GM11168 (cell line): Measurements from ENCODE around the gene MT1G.

Source experiments
- in situ Hi-C: fragments of 300-500 bp; cut with MboI; formaldehyde crosslinking; loops from one replicate; pipeline ENCODE4 v1.12.0; 2022; ENCODE audit warnings: low sequenced_read_pairs; ENCODE audit not compliant: unreplicated experiment

The MT1G gene

DNA sequence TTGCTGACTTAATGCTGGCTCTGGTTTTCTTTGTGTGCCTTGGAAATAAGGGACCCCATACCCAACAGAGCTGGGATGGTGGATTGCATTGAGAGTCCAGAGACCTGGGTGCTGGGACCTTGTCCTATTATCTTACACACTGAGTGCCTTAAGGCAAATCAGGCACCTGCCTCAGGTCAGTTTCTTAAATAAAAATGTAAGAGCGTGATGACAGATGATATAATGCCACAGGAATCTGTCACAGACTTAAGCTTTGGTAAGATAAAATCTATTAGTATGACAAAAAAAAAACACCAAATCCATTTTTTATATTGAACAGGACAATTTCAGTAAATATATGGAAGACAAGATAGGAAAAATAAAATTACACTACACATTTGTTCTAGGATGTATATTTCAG lies 27.8 kb downstream of the MT1G start:
- in situ Hi-C loops, result no loop called here

DNA sequence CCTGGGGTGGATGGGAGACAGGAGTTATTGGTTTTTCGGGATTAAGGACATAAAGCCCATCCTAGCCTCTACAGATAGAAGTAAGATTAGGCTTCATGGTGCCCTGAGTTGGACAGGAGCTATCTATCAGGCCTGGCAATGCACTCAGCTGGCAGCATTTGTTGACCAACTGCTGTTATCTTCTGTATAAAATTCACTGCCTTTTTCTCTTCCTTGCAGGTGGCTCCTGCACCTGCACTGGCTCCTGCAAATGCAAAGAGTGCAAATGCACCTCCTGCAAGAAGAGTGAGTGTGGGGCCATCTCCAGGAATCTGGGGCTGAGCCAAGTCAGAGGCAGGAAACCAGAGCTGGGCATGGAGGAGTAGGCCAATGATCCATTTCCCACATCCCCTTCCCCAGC lies 28.8 kb downstream of the MT1G start:
- in situ Hi-C loops, result no loop called here

GRCh38 chr16:56637814-56638750 lies 29.8 kb downstream of the MT1G start, which contains the start of gene MT1A:
TSS of gene MT1A (plus strand) at chr16:56638666. CDS start at chr16:56638739, 73 bp downstream.
- in situ Hi-C loops, result no loop called here

- in situ Hi-C loops, result no loop called here
These were observed 31.1 kb downstream of the MT1G start for GRCh38 chr16:56636616-56637413.

GRCh38 chr16:56635441-56635967 lies 32.4 kb downstream of the MT1G start:
- in situ Hi-C loops, result no loop called here

GRCh38 chr16:56634715-56635440 lies 33.0 kb downstream of the MT1G start:
- in situ Hi-C loops, result no loop called here

DNA sequence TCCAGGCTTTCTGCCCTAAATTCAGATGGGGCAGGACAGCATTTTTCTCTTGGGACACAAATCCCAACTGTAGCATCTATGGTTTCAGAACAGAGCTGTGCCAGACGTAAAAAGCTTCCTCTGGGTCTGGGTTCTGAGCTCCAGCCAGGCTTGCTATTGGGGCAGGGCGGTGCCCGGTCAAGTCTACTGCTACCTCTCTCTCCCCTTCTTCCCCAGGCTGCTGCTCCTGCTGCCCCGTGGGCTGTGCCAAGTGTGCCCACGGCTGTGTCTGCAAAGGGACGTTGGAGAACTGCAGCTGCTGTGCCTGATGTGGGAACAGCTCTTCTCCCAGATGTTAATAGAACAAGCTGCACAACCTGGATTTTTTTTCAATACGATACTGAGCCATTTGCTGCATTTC lies 34.3 kb downstream of the MT1G start:
- in situ Hi-C loops, result no loop called here

- in situ Hi-C loops, result no loop called here
These were observed 35.0 kb downstream of the MT1G start for GRCh38 chr16:56632848-56633365.

DNA sequence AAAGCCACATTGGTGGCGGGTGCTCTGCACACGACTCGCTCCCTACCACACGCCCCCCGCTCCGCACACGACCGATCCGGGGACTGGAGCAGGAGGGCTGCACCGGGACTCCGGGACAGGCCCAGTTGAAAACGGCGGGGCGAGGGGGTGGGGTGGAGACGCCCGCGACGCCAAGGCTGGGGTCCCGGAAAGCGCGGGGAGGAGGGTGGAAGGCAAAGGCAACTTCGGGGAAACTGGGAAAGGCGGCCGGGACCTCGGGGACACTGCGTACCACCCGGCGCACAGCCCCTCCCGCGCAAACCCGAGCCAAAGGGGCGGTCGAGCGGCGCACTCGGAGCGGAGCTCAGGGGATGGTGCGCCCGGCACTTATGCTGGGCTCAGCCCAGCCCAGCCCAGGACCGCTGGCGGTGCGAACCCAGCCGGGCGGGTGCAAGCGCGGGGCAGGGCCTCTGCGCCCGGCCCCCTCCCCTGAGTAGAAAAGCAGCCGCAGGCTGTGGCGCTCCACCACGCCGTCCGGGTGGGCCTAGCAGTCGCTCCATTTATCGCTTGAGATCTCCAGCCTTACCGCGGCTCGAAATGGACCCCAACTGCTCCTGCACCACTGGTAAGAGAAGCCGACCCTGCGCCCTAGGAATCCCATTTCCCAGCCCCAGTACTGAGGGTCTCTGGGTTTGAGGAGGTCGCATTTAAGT lies 35.6 kb downstream of the MT1G start, which contains the start of gene MT1M:
Gene MT1M (plus strand): TSS at position 504 of the 692 bp plus-strand sequence. CDS start 73 bp downstream, at position 577.
- in situ Hi-C loops, result no loop called here

DNA sequence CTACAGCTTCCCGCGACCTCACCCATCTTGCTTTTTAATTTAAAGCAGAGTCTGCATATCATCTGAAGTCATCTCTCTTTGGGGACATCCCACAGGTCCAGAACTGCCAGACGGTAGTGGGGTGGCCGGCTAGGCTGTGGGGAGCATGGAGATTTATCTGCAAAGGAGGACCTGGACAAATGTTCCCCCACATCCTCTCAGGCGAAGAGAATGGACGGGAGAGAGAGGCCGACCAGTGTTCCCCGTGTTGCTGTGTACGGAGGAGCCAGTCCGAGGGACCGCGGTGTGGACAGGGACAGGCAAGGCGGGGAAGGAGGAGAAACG lies 36.1 kb downstream of the MT1G start:
- in situ Hi-C loops, result no loop called here

- in situ Hi-C loops, result no loop called here
These were observed 36.7 kb downstream of the MT1G start for GRCh38 chr16:56631197-56631596.

DNA sequence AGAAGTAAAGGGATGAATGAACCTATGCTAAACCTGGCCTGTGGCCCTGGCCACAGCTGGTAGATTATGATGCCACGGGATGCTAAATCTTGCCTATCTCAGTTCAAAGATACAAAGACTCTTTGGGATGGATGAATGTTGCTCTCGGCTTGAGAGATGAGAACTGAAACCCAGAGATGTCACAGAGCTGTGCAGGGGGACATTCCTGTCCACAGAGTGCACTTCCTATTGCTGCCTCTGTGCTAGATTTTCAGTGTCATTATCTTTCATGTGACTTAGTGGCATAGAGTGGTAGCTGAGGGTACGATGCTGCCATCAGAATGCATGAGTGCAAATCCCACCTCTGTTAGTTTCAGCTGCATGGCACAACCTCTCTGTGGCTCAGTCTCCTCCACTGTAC lies 37.7 kb downstream of the MT1G start:
- in situ Hi-C loops, result no loop called here

DNA sequence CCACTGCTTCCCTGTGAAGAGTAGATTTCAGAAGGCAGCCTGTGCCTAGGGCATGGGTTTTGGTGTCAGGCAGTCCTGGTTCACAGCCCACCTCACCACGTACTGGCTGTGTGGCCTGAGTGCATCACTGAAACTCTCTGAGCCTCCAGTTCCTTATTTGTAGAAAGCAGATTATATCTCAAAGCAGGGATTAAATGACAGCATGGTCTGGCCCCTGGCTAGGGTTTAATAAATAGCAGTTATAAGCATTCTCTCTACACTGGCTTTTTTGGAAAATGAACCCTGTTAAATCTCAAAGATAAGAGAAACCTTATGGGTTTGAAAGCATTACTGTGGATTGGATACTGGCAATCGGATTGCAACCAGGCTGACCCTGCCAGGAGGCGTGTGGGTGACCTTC lies 38.3 kb downstream of the MT1G start:
- in situ Hi-C loops, result no loop called here

DNA sequence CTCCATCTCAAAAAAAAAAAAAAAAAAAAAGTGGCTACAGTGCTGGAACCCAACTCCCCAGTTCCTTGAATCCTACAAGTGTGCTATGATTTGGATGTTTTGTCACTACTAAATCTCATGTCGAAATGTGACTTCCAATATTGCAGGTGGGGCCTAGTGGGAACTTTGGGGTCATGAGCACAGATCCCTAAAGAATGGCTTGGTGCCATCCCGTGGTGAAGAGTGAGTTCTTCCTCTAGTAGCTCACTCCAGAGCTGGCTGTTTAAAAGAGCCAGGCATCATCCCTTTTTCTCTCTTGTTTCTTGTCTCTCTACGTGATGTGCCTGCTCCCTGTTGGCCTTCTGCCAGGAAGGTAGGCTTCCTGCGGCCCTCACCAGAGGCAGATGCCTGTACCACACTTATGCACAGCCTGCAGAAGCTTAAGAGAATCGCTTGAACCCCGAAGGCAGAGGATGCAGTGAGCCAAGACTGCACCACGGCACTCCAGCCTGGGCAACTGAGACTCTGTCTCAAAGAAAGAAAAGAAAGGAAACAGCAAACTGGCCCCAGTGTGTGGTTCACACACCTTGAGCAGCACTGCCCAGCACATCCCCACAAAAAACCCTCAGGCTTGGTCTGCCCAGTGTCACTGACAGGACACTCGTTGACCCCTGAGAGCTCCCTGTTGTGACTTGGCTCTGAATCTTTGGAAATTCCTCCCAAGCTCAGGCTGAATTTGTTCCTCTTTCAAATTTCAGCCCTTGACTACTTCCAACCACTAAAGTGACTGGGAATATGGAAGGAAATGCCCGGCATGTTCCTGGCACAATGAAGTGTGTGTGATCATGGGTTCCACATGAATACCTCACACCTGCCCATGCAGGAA lies 39.1 kb downstream of the MT1G start:
- in situ Hi-C loops, result no loop called here

DNA sequence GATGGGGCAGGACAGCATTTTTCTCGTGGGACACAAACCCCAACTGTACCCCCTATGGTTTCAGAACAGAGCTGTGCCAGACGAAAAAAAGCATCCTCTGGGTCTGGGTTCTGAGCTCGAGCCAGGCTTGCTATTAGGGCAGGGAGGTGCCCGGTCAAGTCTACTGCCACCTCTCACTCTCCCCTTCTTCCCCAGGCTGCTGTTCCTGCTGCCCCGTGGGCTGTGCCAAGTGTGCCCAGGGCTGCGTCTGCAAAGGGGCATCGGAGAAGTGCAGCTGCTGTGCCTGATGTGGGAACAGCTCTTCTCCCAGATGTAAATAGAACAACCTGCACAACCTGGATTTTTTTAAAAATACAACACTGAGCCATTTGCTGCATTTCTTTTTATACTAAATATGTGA lies 41.2 kb downstream of the MT1G start:
- in situ Hi-C loops, result no loop called here

- in situ Hi-C loops, result no loop called here
These were observed 41.8 kb downstream of the MT1G start for GRCh38 chr16:56625943-56626654.

DNA sequence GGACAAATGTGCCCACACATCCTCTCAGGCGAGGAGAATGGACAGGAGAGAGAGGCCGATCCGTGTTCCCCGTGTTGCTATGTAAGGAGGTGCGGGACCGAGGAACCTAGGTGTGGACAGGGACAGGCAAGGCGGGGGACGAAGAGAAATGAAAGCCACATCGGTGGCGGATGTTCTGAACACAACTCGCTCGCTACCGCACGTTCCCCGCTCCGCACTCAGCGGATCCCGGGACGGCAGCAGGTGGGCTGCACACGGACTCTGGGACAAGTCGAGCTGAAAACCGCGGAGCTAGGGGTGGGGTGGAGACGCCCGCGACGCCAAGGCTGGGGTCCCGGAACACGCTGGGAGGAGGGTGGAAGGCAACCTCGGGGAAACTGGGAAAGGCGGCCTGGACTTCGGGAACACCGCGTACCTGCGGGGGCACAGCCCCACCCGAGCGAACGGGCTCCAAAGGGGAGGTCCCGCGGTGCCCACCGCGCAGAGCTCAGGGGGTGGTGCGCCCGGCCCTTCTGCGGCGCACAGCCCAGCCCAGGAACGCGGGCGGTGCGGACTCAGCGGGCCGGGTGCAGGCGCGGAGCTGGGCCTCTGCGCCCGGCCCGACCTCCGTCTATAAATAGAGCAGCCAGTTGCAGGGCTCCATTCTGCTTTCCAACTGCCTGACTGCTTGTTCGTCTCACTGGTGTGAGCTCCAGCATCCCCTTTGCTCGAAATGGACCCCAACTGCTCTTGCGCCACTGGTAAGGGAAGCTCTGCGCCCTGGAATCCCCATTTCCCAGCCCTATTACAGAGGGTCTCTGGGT lies 42.5 kb downstream of the MT1G start, which contains the start of gene MT1E:
Gene MT1E (plus strand): TSS at position 642 of the 803 bp plus-strand sequence. CDS start 71 bp downstream, at position 713.
- in situ Hi-C loops, result no loop called here
